KMS-11 (cell line): ENCODE data around the gene MCF2L.

Experiments used
- H2AFZ ChIP-seq: fragments of 200-600 bp; sonication (generic); 2 replicates; pipeline ENCODE4 v1.6.1; 2016; ENCODE audit warnings: antibody characterized with exemption, mixed run types, low read depth
- H3K27ac ChIP-seq: fragments of 200-600 bp; sonication (generic); 2 replicates; pipeline ENCODE4 v1.6.1; 2016; ENCODE audit warnings: mild to moderate bottlenecking, mixed run types
- H3K27me3 ChIP-seq: fragments of 200-600 bp; sonication (generic); 2 replicates; pipeline ENCODE4 v1.6.1; 2017; ENCODE audit warnings: mild to moderate bottlenecking, low read depth, mixed run types, moderate library complexity; ENCODE audit not compliant: insufficient read depth
- H3K36me3 ChIP-seq: fragments of 200-600 bp; sonication (generic); 2 replicates; pipeline ENCODE4 v1.6.1; 2017; ENCODE audit warnings: mild to moderate bottlenecking, mixed run types; ENCODE audit not compliant: insufficient read depth
- H3K4me1 ChIP-seq: fragments of 200-600 bp; sonication (generic); 2 replicates; pipeline ENCODE4 v1.6.1; 2016; ENCODE audit warnings: mild to moderate bottlenecking, low read depth, mixed run types; ENCODE audit not compliant: poor library complexity, severe bottlenecking
- H3K4me2 ChIP-seq: fragments of 200-600 bp; sonication (generic); 2 replicates; pipeline ENCODE4 v1.7.0; 2016; ENCODE audit warnings: mild to moderate bottlenecking, mixed run types
- H3K4me3 ChIP-seq: fragments of 200-600 bp; sonication (generic); IDR thresholded peaks from 2 replicates; pipeline ENCODE4 v1.6.1; 2017; ENCODE audit warnings: low read depth, low read length, mixed read lengths; ENCODE audit not compliant: insufficient read depth
- H3K79me2 ChIP-seq: fragments of 200-600 bp; sonication (generic); 2 replicates; pipeline ENCODE4 v1.6.1; 2016; ENCODE audit warnings: low read depth, mixed run types; ENCODE audit not compliant: insufficient read depth
- H3K9ac ChIP-seq: fragments of 200-600 bp; sonication (generic); 2 replicates; pipeline ENCODE4 v1.6.1; 2016; ENCODE audit warnings: mild to moderate bottlenecking, mixed run types
- H4K20me1 ChIP-seq: fragments of 200-600 bp; sonication (generic); 2 replicates; pipeline ENCODE4 v1.6.1; 2016; ENCODE audit warnings: mild to moderate bottlenecking, mixed run types; ENCODE audit not compliant: insufficient read depth
- CTCF ChIP-seq: fragments of 200-600 bp; sonication (generic); conservative IDR thresholded peaks from 2 replicates; pipeline ENCODE4 v1.6.1; 2017; ENCODE audit warnings: low read depth, mild to moderate bottlenecking, antibody characterized with exemption, low read length, moderate library complexity, mixed read lengths

MCF2L gene

GRCh38 chr13:112926993-112927392 is 42.0 kb upstream of the MCF2L start:
- Histone ChIP-seq H3K4me1 (no peaks in the 10 kb centered on the region), H4K20me1 (no peaks in the 10 kb centered on the region), H2AFZ (no peak overlapping the region), H3K27ac (no peak overlapping the region), H3K36me3 (no peaks in the 10 kb centered on the region), H3K4me2 (no peak overlapping the region), H3K27me3 (no peaks in the 10 kb centered on the region), H3K9ac (no peak overlapping the region), H3K79me2 (no peaks in the 10 kb centered on the region), H3K4me3 (no peak overlapping the region)
- TF ChIP-seq CTCF: no peak

- no peak overlapping the region for H3K4me2 ChIP-seq
- TF ChIP-seq CTCF: no peak
- no peak overlapping the region for H3K9ac ChIP-seq
- no peaks in the 10 kb centered on the region for H4K20me1 ChIP-seq
- H3K4me3 ChIP-seq: no peak overlapping the region
- no peaks in the 10 kb centered on the region for H3K4me1 ChIP-seq
- H3K79me2 ChIP-seq: no peaks in the 10 kb centered on the region
- no peaks in the 10 kb centered on the region for H3K27me3 ChIP-seq
- H3K36me3 ChIP-seq: no peaks in the 10 kb centered on the region
- no peak overlapping the region for H2AFZ ChIP-seq
- no peak overlapping the region for H3K27ac ChIP-seq
Observed at GRCh38 chr13:112928020-112928971, 40.7 kb upstream of the MCF2L start.

GRCh38 chr13:112928972-112929782 is 39.8 kb upstream of the MCF2L start:
- H3K4me3 ChIP-seq: no peak overlapping the region
- H3K9ac ChIP-seq: no peak overlapping the region
- H3K79me2 ChIP-seq: no peaks in the 10 kb centered on the region
- no peaks in the 10 kb centered on the region for H3K27me3 ChIP-seq
- H3K4me1 ChIP-seq: no peaks in the 10 kb centered on the region
- H3K4me2 ChIP-seq: no peak overlapping the region
- TF ChIP-seq CTCF: no peak
- no peak overlapping the region for H3K27ac ChIP-seq
- no peak overlapping the region for H2AFZ ChIP-seq
- H3K36me3 ChIP-seq: no peaks in the 10 kb centered on the region
- H4K20me1 ChIP-seq: no peaks in the 10 kb centered on the region

GRCh38 chr13:112929783-112930055 is 39.3 kb upstream of the MCF2L start:
- no peak for TF ChIP-seq CTCF
- H3K27ac ChIP-seq: no peak overlapping the region
- H3K79me2 ChIP-seq: no peaks in the 10 kb centered on the region
- no peaks in the 10 kb centered on the region for H4K20me1 ChIP-seq
- H3K4me2 ChIP-seq: no peak overlapping the region
- no peaks in the 10 kb centered on the region for H3K4me1 ChIP-seq
- H3K36me3 ChIP-seq: no peaks in the 10 kb centered on the region
- no peaks in the 10 kb centered on the region for H3K27me3 ChIP-seq
- H3K9ac ChIP-seq: no peak overlapping the region
- no peak overlapping the region for H3K4me3 ChIP-seq
- no peak overlapping the region for H2AFZ ChIP-seq
